Type B pancreatic cell (in vitro differentiated cells): ENCODE data around the gene EIF4EBP3. TPM values are rescaled to one million over a fixed set of nuclear protein-coding genes. Genes with fewer than 3 reads are reported as not detected.

Experiments used
- DNase-seq: peaks from one replicate; pipeline ENCODE4 v3.0.0; 2021; ENCODE audit warnings: mixed read lengths; ENCODE audit not compliant: unreplicated experiment; ENCODE audit errors: extremely low spot score
- H3K27ac Mint-ChIP-seq: 2 replicates; pipeline ENCODE4 v1.8.0; 2021; ENCODE audit warnings: mild to moderate bottlenecking, mixed read lengths
- H3K27me3 Mint-ChIP-seq: 2 replicates; pipeline ENCODE4 v1.8.0; 2021; ENCODE audit warnings: mixed read lengths
- H3K36me3 Mint-ChIP-seq: 2 replicates; pipeline ENCODE4 v1.8.0; 2021; ENCODE audit warnings: mixed read lengths
- H3K4me1 Mint-ChIP-seq: one replicate; pipeline ENCODE4 v1.8.0; 2021; ENCODE audit warnings: mixed read lengths; ENCODE audit not compliant: unreplicated experiment
- H3K4me3 Mint-ChIP-seq: 2 replicates; pipeline ENCODE4 v1.8.0; 2021; ENCODE audit warnings: mild to moderate bottlenecking, mixed read lengths
- H3K9me3 Mint-ChIP-seq: 2 replicates; pipeline ENCODE4 v1.8.0; 2021; ENCODE audit warnings: mixed read lengths
- long read RNA-seq: library from polyadenylated mRNA; unstranded; transcript quantifications from one replicate; pipeline ENCODE4 v2.0.0, GENCODE V29; 2020
- total RNA-seq: library from RNA; stranded (reverse); gene quantifications from 2 replicates; pipeline ENCODE4 v1.2.1, GENCODE V29; 2021; ENCODE audit warnings: low replicate concordance
- TF ChIP-seq, protein P1 (sequence below): fragments of 200-600 bp; sonication (generic); conservative IDR thresholded peaks from 2 replicates; pipeline ENCODE4 v1.5.0; 2021; ENCODE audit warnings: antibody characterized with exemption, mild to moderate bottlenecking

The EIF4EBP3 gene
- 4.8 and 8.4 TPM in 2 replicates for total RNA-seq
- long read RNA-seq: 0 reads

DNA sequence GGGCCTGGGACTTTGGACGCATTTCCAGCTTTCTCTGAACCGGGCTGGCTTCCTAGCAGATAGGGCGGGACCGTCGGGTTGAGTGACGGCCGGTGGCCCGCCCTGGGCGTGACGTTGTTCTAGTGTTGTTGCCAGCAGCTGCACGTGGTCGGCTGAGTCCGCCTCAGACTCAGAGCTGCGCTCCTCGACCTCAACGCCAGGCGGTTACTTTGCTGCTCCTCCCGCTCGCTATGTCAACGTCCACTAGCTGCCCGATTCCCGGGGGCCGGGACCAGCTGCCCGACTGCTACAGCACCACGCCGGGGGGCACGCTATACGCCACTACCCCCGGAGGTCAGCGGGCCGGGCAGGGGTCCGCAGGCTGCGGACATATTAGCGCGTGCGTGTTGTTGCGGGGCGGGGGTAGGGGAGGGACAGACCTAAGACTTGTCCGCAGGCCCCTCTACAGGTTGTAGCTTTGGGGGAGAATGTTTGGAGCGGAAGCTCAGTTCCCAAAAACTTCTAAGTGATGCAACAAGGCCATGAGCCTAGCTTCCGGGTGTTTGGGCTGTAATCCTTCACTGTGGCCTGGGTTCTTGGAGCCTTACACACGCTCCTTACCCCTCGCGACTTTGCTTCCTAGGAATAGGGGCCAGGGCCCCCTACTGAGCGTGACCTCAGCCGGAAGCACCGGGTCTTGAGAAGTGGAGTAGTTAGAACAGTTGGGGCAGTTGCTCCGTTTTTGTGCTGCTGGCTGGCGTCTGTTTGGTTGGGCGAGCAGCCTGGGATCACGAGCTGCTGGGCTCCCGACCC lies at the start of gene EIF4EBP3:
Gene EIF4EBP3 (plus strand): TSS at position 155 of the 792 bp plus-strand sequence. CDS start 76 bp downstream, at position 231.
- TF ChIP-seq, protein P1, sequence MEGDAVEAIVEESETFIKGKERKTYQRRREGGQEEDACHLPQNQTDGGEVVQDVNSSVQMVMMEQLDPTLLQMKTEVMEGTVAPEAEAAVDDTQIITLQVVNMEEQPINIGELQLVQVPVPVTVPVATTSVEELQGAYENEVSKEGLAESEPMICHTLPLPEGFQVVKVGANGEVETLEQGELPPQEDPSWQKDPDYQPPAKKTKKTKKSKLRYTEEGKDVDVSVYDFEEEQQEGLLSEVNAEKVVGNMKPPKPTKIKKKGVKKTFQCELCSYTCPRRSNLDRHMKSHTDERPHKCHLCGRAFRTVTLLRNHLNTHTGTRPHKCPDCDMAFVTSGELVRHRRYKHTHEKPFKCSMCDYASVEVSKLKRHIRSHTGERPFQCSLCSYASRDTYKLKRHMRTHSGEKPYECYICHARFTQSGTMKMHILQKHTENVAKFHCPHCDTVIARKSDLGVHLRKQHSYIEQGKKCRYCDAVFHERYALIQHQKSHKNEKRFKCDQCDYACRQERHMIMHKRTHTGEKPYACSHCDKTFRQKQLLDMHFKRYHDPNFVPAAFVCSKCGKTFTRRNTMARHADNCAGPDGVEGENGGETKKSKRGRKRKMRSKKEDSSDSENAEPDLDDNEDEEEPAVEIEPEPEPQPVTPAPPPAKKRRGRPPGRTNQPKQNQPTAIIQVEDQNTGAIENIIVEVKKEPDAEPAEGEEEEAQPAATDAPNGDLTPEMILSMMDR: peak; percentile 81
- Mint-ChIP-seq H3K4me1 (peaks cover 13% of the 10 kb centered on the region), H3K27ac (peak within 1 kb of the TSS; percentile 86), H3K4me3 (peak within 1 kb of the TSS; percentile 84), H3K36me3 (peaks cover 11% of the 10 kb centered on the region), H3K27me3 (no peaks in the 10 kb centered on the region), H3K9me3 (no peaks in the 10 kb centered on the region)
- DNase-seq: peak; percentile 94

DNA sequence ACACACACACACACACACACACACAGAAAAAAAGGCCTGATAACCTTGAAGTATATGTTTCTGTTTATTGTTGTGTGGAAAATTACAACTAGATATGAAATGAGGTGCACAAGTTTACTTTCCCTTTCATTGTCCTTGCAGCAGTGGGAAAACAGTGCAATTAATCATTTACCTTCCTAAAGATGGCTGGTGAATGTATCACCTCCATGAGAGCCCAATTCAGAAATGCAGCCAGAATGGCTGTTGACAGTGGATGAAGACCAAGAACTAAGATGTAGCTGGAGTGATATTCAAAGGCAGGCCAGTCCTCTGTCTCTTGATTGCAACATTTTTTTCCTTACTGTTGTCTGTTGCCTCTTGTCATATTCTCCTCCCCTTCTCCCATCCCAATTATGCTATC lies 49.6 kb upstream of the EIF4EBP3 start:
- peaks cover 15% of the 10 kb centered on the region for H3K36me3 Mint-ChIP-seq
- H3K27me3 Mint-ChIP-seq: no peaks in the 10 kb centered on the region
- H3K9me3 Mint-ChIP-seq: no peaks in the 10 kb centered on the region
- TF ChIP-seq, protein P1: no peak
- no peak for DNase-seq
- no peaks in the 10 kb centered on the region for H3K4me1 Mint-ChIP-seq
- H3K27ac Mint-ChIP-seq: no peak overlapping the region
- no peak overlapping the region for H3K4me3 Mint-ChIP-seq

DNA sequence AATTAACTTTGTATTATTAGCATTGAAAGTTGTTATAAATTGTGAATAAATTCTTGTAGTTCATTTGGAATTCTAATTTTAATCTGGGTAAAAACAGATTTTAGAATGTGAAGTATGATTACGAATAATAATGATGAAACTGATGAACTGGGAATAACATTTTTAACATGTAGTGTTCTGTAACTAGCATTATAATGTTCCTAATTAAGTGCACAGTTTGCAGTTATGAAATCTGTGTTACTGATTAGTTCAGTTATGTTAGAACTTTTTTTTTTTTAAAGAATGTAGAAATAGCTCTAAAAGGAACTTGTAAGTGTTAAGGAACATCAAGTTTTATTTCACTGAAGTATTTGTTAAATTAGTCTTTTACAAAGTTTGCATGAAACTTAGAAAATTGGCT lies 48.9 kb upstream of the EIF4EBP3 start:
- Mint-ChIP-seq H3K36me3 (peaks cover 11% of the 10 kb centered on the region), H3K4me1 (no peaks in the 10 kb centered on the region), H3K4me3 (no peak overlapping the region), H3K9me3 (no peaks in the 10 kb centered on the region), H3K27me3 (no peaks in the 10 kb centered on the region), H3K27ac (no peak overlapping the region)
- no peak for DNase-seq
- TF ChIP-seq, protein P1: no peak

DNA sequence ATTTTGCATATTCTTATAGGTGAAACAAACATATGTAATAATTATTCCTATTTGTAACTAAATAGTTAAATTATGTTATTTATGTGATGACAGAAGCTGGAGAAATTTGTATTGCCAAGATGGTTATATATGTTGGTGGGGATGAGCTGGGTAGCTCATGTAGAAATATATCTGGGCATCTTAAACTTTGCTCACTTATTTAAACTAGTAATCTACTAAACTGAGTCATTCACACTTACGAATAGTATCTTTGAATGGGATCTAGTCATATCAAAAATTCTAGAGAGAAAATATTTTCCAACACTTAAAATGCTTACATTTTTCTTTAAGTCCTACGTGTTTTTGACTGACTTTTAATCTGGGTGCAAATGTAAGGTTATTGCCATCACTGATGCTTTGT lies 44.6 kb upstream of the EIF4EBP3 start:
- no peak for DNase-seq
- Mint-ChIP-seq H3K4me1 (no peaks in the 10 kb centered on the region), H3K27ac (no peak overlapping the region), H3K4me3 (no peak overlapping the region), H3K9me3 (no peaks in the 10 kb centered on the region), H3K36me3 (peaks cover 3% of the 10 kb centered on the region), H3K27me3 (no peaks in the 10 kb centered on the region)
- TF ChIP-seq, protein P1: no peak

DNA sequence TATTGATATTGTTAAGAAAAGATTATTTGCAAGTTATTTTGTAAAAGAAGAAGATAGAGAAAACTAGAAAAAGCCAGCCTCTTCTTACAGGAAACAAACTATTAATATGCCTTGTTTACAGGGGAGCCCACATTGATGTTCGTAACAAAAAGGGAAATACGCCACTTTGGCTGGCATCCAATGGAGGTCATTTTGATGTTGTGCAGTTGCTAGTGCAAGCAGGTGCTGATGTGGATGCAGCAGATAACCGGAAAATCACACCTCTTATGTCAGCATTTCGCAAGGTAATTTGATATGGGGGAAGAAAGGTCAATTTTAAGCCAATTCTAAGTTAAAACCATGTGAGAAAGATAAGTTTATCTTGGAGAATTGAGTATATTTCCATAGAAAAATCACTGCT lies 37.6 kb upstream of the EIF4EBP3 start:
- H3K27me3 Mint-ChIP-seq: no peaks in the 10 kb centered on the region
- no peaks in the 10 kb centered on the region for H3K9me3 Mint-ChIP-seq
- H3K36me3 Mint-ChIP-seq: peaks cover 16% of the 10 kb centered on the region
- no peak overlapping the region for H3K27ac Mint-ChIP-seq
- no peak for DNase-seq
- TF ChIP-seq, protein P1: no peak
- H3K4me1 Mint-ChIP-seq: no peaks in the 10 kb centered on the region
- H3K4me3 Mint-ChIP-seq: no peak overlapping the region
